OCI-LY7 (cell line): ENCODE measurements around the gene COQ4. TPM values are rescaled to one million over a fixed set of nuclear protein-coding genes. Genes with fewer than 3 reads are reported as not detected.

Source experiments
- BruUV-seq: library from RNA; stranded (reverse); fragments of 400-500 nt; replicated peaks from 2 replicates; lab custom pipeline; 2021; lab: Mats Ljungman, UMichigan
- CTCF ChIA-PET: fragments of 300-600 bp; sonication (Branson Sonifier 250); formaldehyde crosslinking; loops from one replicate; lab custom pipeline; 2022; ENCODE audit warnings: antibody characterized with exemption; ENCODE audit not compliant: unreplicated experiment; lab: Charles Lee
- POLR2A ChIA-PET: fragments of 300-600 bp; sonication (Branson Sonifier 250); formaldehyde crosslinking; loops from one replicate; lab custom pipeline; 2022; ENCODE audit warnings: antibody characterized with exemption; lab: Charles Lee
- DNase-seq: peaks from one replicate; pipeline ENCODE4 v3.0.0-alpha.2; 2015; ENCODE audit warnings: low spot score
- H2AFZ ChIP-seq: fragments of 200-600 bp; sonication (generic), shearing (Covaris generic); 2 replicates; pipeline ENCODE4 v1.6.1; 2014; ENCODE audit warnings: mild to moderate bottlenecking, antibody characterized with exemption, low read length, moderate library complexity
- H3K27ac ChIP-seq: fragments of 200-600 bp; sonication (generic); 2 replicates; pipeline ENCODE4 v1.5.1; 2014; ENCODE audit warnings: mixed run types, low read depth, mild to moderate bottlenecking, moderate library complexity, low read length, inconsistent platforms; ENCODE audit not compliant: poor library complexity, severe bottlenecking
- H3K36me3 ChIP-seq: fragments of 200-600 bp; sonication (generic); 2 replicates; pipeline ENCODE4 v1.6.1; 2014; ENCODE audit warnings: mild to moderate bottlenecking, antibody characterized with exemption, low read length, moderate library complexity, mixed read lengths; ENCODE audit not compliant: insufficient read depth
- H3K4me1 ChIP-seq: fragments of 200-600 bp; sonication (generic); 2 replicates; pipeline ENCODE4 v1.5.1; 2014; ENCODE audit warnings: mild to moderate bottlenecking, low read length; ENCODE audit not compliant: insufficient read depth, poor library complexity, severe bottlenecking
- H3K4me2 ChIP-seq: fragments of 200-600 bp; sonication (generic); 2 replicates; pipeline ENCODE4 v1.6.1; 2014; ENCODE audit warnings: mild to moderate bottlenecking, low read length
- H3K4me3 ChIP-seq: fragments of 200-600 bp; sonication (generic); 2 replicates; pipeline ENCODE4 v1.5.1; 2014; ENCODE audit warnings: mild to moderate bottlenecking, low read depth, low read length; ENCODE audit not compliant: poor library complexity, severe bottlenecking
- H3K79me2 ChIP-seq: fragments of 200-600 bp; sonication (generic); 2 replicates; pipeline ENCODE4 v1.6.1; 2016; ENCODE audit warnings: low read depth, mild to moderate bottlenecking, low read length, moderate library complexity, mixed read lengths; ENCODE audit not compliant: insufficient read depth
- H3K9me2 ChIP-seq: fragments of 200-600 bp; sonication (generic); 2 replicates; pipeline ENCODE4 v1.6.1; 2016; ENCODE audit warnings: mild to moderate bottlenecking, low read length, mixed read lengths; ENCODE audit not compliant: insufficient read depth
- H3K9me3 ChIP-seq: fragments of 200-600 bp; sonication (generic); 2 replicates; pipeline ENCODE4 v1.6.1; 2014; ENCODE audit warnings: mild to moderate bottlenecking, mixed run types, low read length, mixed read lengths
- H4K20me1 ChIP-seq: fragments of 200-600 bp; sonication (generic); 2 replicates; pipeline ENCODE4 v1.6.1; 2014; ENCODE audit warnings: mild to moderate bottlenecking, antibody characterized with exemption, low read length, moderate library complexity, mixed read lengths; ENCODE audit not compliant: insufficient read depth
- CTCF ChIP-seq: fragments of 200-600 bp; sonication (generic); conservative IDR thresholded peaks from 2 replicates; pipeline ENCODE4 v1.5.1; 2014; ENCODE audit warnings: mild to moderate bottlenecking, antibody characterized with exemption, low read length, moderate library complexity, mixed read lengths
- EZH2phosphoT487 ChIP-seq: fragments of 200-600 bp; sonication (generic); IDR thresholded peaks from 2 replicates; pipeline ENCODE4 v1.6.1; 2018; ENCODE audit warnings: low read depth, borderline replicate concordance, mild to moderate bottlenecking, mixed run types, antibody characterized with exemption, low read length, moderate library complexity, mixed read lengths
- intact Hi-C: fragments of 100-400 bp; cut with micrococcal nuclease; formaldehyde crosslinking; loops from one replicate; pipeline ENCODE4 v1.10.0; 2022; ENCODE audit not compliant: unreplicated experiment
- total RNA-seq, 2 experiments: library from RNA; depleted of rRNA in 1 of 2; stranded (reverse); fragments of >200 nt in 1 of 2; shearing (Covaris generic) in 1 of 2; gene quantifications; 2 replicates each; pipeline ENCODE4 v1.2.3, GENCODE V29; 2014 to 2022

The COQ4 gene
- total RNA-seq, 2 experiments from 2014 or later: 53.4 to 55.8 TPM

- BruUV-seq: no TSS peak
- CTCF ChIA-PET: no interaction called here
Measured at GRCh38 chr9:128288273-128289004, 34.2 kb upstream of the COQ4 start.

GRCh38 chr9:128292009-128292408, 30.6 kb upstream of the COQ4 start:
- Histone ChIP-seq H3K36me3 (no peaks in the 10 kb centered on the region), H3K9me2 (no peaks in the 10 kb centered on the region), H2AFZ (no peak overlapping the region), H3K4me2 (no peak overlapping the region), H3K4me3 (no peak overlapping the region), H3K27ac (no peak overlapping the region), H3K79me2 (no peaks in the 10 kb centered on the region), H4K20me1 (no peaks in the 10 kb centered on the region), H3K9me3 (no peaks in the 10 kb centered on the region), H3K4me1 (peaks cover 8% of the 10 kb centered on the region)
- no TSS peak for BruUV-seq
- ChIA-PET CTCF (interaction anchor here (0.5 kb wide), 1 partner anchor 69 kb away, joined by 11 read pairs; no protein-coding TSS in a partner anchor), POLR2A (interaction anchor here (0.7 kb wide), 2 partner anchors 101 to 317 kb away, joined by 4 read pairs; no protein-coding TSS in a partner anchor)
- no peak for DNase-seq
- TF ChIP-seq CTCF (no peak), EZH2phosphoT487 (no peak)
- intact Hi-C loops: no loop called here

More at GRCh38 chr9:128288273-128289004, 34.2 kb upstream of the COQ4 start:
- no peaks in the 10 kb centered on the region for H4K20me1 ChIP-seq
- POLR2A ChIA-PET: interaction anchor here (0.5 to 0.6 kb wide), 2 partner anchors 310 to 455 kb away, joined by 5 read pairs; no protein-coding TSS in a partner anchor
- TF ChIP-seq EZH2phosphoT487 (no peak), CTCF (no peak)
- no peak overlapping the region for H3K27ac ChIP-seq
- H3K36me3 ChIP-seq: no peaks in the 10 kb centered on the region
- no peak overlapping the region for H3K4me2 ChIP-seq
- no peaks in the 10 kb centered on the region for H3K9me2 ChIP-seq
- no peaks in the 10 kb centered on the region for H3K79me2 ChIP-seq
- no peak overlapping the region for H2AFZ ChIP-seq
- no peak for DNase-seq
- H3K4me1 ChIP-seq: peaks cover 21% of the 10 kb centered on the region
- H3K4me3 ChIP-seq: no peak overlapping the region
- no peaks in the 10 kb centered on the region for H3K9me3 ChIP-seq
- intact Hi-C loops: no loop called here

GRCh38 chr9:128293091-128293490, 29.5 kb upstream of the COQ4 start:
- intact Hi-C loops: no loop called here
- peaks cover 8% of the 10 kb centered on the region for H3K4me1 ChIP-seq
- POLR2A ChIA-PET: interaction anchor here (0.6 kb wide), 2 partner anchors 101 to 805 kb away, joined by 3 read pairs; no protein-coding TSS in a partner anchor
- H3K9me3 ChIP-seq: no peaks in the 10 kb centered on the region
- H3K27ac ChIP-seq: no peak overlapping the region
- TF ChIP-seq EZH2phosphoT487 (no peak), CTCF (no peak)
- no peaks in the 10 kb centered on the region for H3K9me2 ChIP-seq
- no peaks in the 10 kb centered on the region for H3K36me3 ChIP-seq
- H3K4me3 ChIP-seq: no peak overlapping the region
- no peaks in the 10 kb centered on the region for H4K20me1 ChIP-seq
- peak; percentile 58 for DNase-seq
- 0 out of 2 replicates have a peak overlapping the region, but pooled peaks have one; percentile 51 for H2AFZ ChIP-seq
- peak overlapping the region; percentile 43 for H3K4me2 ChIP-seq
- no peaks in the 10 kb centered on the region for H3K79me2 ChIP-seq
- BruUV-seq: no TSS peak
- CTCF ChIA-PET: no interaction called here
